Measurements from ENCODE around the gene ZNHIT6.

The ZNHIT6 gene

DNA sequence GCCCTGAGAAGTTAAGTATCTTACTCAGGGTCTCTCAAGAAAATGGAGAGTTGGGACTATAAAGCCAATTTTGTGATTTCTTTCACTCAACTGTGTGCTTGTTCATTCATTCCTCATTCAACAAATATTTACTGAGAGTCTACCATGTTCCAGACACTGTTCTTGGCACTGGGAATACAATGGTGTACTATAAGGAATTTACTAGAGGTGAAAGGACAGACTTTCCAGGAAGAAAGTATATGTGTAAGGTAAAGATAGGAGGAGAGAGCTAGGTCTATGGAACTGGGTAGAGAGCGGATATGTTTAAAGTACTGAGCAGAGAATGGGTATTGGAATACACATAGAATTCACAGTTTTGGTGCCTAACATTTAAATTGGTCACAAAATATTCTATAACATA, 42.3 kb downstream of the ZNHIT6 start:
- Histone ChIP-seq H3K4me1 (ENCODE audit: control insufficient read depth, insufficient read depth, low read length) (no peaks in the 10 kb centered on the region), H3K36me3 (ENCODE audit: control insufficient read depth in 2 of 2, insufficient read depth in 1 of 2, low read length in 2 of 2) (peaks cover 4 to 9% of the 10 kb centered on the region in 2 experiments; a peak in 2 of 3 replicates), H3K27ac (ENCODE audit: extremely low read depth, low read depth, low read length) (no peak overlapping the region), H3K4me3 (ENCODE audit: low read depth, low read length) (no peak overlapping the region), H3K9me3 (ENCODE audit: control insufficient read depth, insufficient read depth, low read depth, low read length) (no peaks in the 10 kb centered on the region)
- CTCF ChIA-PET: no interaction called here
- POLR2A ChIA-PET: no interaction called here
- no peak for TF ChIP-seq RBAK (tag by site-specific recombination; IDR thresholded peaks at IDR 0.05)
- TF ChIP-seq, protein P1, sequence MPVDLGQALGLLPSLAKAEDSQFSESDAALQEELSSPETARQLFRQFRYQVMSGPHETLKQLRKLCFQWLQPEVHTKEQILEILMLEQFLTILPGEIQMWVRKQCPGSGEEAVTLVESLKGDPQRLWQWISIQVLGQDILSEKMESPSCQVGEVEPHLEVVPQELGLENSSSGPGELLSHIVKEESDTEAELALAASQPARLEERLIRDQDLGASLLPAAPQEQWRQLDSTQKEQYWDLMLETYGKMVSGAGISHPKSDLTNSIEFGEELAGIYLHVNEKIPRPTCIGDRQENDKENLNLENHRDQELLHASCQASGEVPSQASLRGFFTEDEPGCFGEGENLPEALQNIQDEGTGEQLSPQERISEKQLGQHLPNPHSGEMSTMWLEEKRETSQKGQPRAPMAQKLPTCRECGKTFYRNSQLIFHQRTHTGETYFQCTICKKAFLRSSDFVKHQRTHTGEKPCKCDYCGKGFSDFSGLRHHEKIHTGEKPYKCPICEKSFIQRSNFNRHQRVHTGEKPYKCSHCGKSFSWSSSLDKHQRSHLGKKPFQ (tag by site-specific recombination; IDR thresholded peaks at IDR 0.05): no peak
- no peak for TF ChIP-seq ZNF350 (tag by site-specific recombination; IDR thresholded peaks at IDR 0.05)
- TF ChIP-seq REPIN1 (tag by site-specific recombination; IDR thresholded peaks at IDR 0.05; ENCODE audit: low read depth): no peak
- no peak for TF ChIP-seq ZNF560 (tag by site-specific recombination; IDR thresholded peaks at IDR 0.05; ENCODE audit: borderline replicate concordance)
- TF ChIP-seq ZNF394 (tag by site-specific recombination; IDR thresholded peaks at IDR 0.05; ENCODE audit: borderline replicate concordance): no peak
- TF ChIP-seq, protein P2, sequence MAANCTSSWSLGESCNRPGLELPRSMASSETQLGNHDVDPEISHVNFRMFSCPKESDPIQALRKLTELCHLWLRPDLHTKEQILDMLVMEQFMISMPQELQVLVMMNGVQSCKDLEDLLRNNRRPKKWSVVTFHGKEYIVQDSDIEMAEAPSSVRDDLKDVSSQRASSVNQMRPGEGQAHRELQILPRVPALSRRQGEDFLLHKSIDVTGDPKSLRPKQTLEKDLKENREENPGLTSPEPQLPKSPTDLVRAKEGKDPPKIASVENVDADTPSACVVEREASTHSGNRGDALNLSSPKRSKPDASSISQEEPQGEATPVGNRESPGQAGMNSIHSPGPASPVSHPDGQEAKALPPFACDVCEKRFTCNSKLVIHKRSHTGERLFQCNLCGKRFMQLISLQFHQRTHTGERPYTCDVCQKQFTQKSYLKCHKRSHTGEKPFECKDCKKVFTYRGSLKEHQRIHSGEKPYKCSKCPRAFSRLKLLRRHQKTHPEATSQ (tag by site-specific recombination; IDR thresholded peaks at IDR 0.05): no peak
- no peak for TF ChIP-seq SCRT1 (tag by site-specific recombination; IDR thresholded peaks at IDR 0.05; ENCODE audit: borderline replicate concordance)
- TF ChIP-seq ZFHX2 (tag by site-specific recombination; conservative IDR thresholded peaks at IDR 0.05): no peak
- no peak for TF ChIP-seq ZNF510 (tag by site-specific recombination; IDR thresholded peaks at IDR 0.05; ENCODE audit: insufficient replicate concordance)
- TF ChIP-seq ZNF239 (tag by site-specific recombination; IDR thresholded peaks at IDR 0.05): no peak
- TF ChIP-seq SALL2 (tag by site-specific recombination; IDR thresholded peaks at IDR 0.05; ENCODE audit: borderline replicate concordance): no peak
- TF ChIP-seq ZNF341 (tag by site-specific recombination; IDR thresholded peaks at IDR 0.05; ENCODE audit: low read depth): no peak
- no peak for TF ChIP-seq IKZF3 (tag by site-specific recombination; IDR thresholded peaks at IDR 0.05)
- no peak for TF ChIP-seq GLI4 (tag by site-specific recombination; IDR thresholded peaks at IDR 0.05)
- TF ChIP-seq GLI2 (tag by site-specific recombination; IDR thresholded peaks at IDR 0.05; ENCODE audit: borderline replicate concordance, low read depth): no peak
- no peak for TF ChIP-seq ZBTB7A (tag by site-specific recombination; IDR thresholded peaks at IDR 0.05; ENCODE audit: low read depth)
- no peak for TF ChIP-seq ZNF24 (tag by site-specific recombination; IDR thresholded peaks at IDR 0.05)

DNA sequence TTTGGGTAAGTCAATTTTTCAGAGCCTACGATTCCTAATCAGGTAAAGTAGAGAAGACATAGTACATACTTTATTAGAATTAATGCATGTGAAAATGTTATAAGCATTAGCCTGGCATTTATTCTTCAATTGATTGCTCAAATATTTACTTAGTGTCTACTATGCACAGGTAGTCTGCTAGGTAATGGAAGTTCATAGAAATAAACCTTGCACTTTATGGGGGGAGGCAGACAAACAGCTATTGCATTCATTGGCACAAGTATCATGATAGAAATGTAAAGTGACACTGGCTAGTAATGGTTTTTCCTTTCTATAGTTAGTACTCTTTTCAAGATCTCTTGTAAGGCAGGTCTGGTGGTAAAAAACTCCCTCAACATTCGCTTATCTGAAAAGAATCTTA, 44.9 kb downstream of the ZNHIT6 start:
- no peaks in the 10 kb centered on the region for H3K4me1 ChIP-seq (ENCODE audit: control insufficient read depth, insufficient read depth, low read length)
- no peaks in the 10 kb centered on the region for H3K9me3 ChIP-seq (ENCODE audit: control insufficient read depth, insufficient read depth, low read depth, low read length)
- TF ChIP-seq, protein P3, sequence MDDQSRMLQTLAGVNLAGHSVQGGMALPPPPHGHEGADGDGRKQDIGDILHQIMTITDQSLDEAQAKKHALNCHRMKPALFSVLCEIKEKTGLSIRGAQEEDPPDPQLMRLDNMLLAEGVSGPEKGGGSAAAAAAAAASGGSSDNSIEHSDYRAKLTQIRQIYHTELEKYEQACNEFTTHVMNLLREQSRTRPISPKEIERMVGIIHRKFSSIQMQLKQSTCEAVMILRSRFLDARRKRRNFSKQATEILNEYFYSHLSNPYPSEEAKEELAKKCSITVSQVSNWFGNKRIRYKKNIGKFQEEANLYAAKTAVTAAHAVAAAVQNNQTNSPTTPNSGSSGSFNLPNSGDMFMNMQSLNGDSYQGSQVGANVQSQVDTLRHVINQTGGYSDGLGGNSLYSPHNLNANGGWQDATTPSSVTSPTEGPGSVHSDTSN (CRISPR knock-in tag; IDR thresholded peaks at IDR 0.05): no peak
- TF ChIP-seq EGR2 (tag by site-specific recombination; IDR thresholded peaks at IDR 0.05; ENCODE audit: low read depth): no peak
- TF ChIP-seq ZNF132 (tag by site-specific recombination; IDR thresholded peaks at IDR 0.05; ENCODE audit: borderline replicate concordance): no peak
- TF ChIP-seq ZBTB7A (tag by site-specific recombination; IDR thresholded peaks at IDR 0.05; ENCODE audit: low read depth): no peak
- peak; percentile 54; the same call in 1 of the 2 replicates for TF ChIP-seq ZNF10 (tag by site-specific recombination; IDR thresholded peaks at IDR 0.05)
- no peak for TF ChIP-seq ZBTB48 (tag by site-specific recombination; IDR thresholded peaks at IDR 0.05)
- TF ChIP-seq, protein P4, sequence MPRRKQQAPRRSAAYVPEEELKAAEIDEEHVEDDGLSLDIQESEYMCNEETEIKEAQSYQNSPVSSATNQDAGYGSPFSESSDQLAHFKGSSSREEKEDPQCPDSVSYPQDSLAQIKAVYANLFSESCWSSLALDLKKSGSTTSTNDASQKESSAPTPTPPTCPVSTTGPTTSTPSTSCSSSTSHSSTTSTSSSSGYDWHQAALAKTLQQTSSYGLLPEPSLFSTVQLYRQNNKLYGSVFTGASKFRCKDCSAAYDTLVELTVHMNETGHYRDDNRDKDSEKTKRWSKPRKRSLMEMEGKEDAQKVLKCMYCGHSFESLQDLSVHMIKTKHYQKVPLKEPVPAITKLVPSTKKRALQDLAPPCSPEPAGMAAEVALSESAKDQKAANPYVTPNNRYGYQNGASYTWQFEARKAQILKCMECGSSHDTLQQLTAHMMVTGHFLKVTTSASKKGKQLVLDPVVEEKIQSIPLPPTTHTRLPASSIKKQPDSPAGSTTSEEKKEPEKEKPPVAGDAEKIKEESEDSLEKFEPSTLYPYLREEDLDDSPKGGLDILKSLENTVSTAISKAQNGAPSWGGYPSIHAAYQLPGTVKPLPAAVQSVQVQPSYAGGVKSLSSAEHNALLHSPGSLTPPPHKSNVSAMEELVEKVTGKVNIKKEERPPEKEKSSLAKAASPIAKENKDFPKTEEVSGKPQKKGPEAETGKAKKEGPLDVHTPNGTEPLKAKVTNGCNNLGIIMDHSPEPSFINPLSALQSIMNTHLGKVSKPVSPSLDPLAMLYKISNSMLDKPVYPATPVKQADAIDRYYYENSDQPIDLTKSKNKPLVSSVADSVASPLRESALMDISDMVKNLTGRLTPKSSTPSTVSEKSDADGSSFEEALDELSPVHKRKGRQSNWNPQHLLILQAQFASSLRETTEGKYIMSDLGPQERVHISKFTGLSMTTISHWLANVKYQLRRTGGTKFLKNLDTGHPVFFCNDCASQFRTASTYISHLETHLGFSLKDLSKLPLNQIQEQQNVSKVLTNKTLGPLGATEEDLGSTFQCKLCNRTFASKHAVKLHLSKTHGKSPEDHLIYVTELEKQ (tag by site-specific recombination; IDR thresholded peaks at IDR 0.05; ENCODE audit: borderline replicate concordance): no peak
- H3K4me3 ChIP-seq (ENCODE audit: low read depth, low read length): no peak overlapping the region
- CTCF ChIA-PET: interaction anchor here (0.6 to 1.0 kb wide), 2 partner anchors 57 to 222 kb away, joined by 3 to 4 read pairs; no protein-coding TSS in a partner anchor
- H3K27ac ChIP-seq (ENCODE audit: extremely low read depth, low read depth, low read length): no peak overlapping the region
- peaks cover 0 to 4% of the 10 kb centered on the region in 2 experiments; a peak in 1 of 3 replicates for H3K36me3 ChIP-seq (ENCODE audit: control insufficient read depth in 2 of 2, insufficient read depth in 1 of 2, low read length in 2 of 2)
- POLR2A ChIA-PET: no interaction called here
